ENCODE results near the gene NFATC1.

The NFATC1 gene

GRCh38 chr18:79491081-79491551 is 95.4 kb downstream of the NFATC1 start:
- no peak for ATAC-seq
- TF ChIP-seq SNAI2 (CRISPR knock-in tag; IDR thresholded peaks at IDR 0.05) = no peak
- TF ChIP-seq ISL1 (CRISPR knock-in tag; IDR thresholded peaks at IDR 0.05) = no peak
- TF ChIP-seq ZNF8 (CRISPR knock-in tag; IDR thresholded peaks at IDR 0.05) = no peak
- no peak for TF ChIP-seq TOX (CRISPR knock-in tag; IDR thresholded peaks at IDR 0.05; ENCODE audit: borderline replicate concordance)
- no peak for TF ChIP-seq TCF4 (CRISPR knock-in tag; IDR thresholded peaks at IDR 0.05; ENCODE audit: borderline replicate concordance)
- TF ChIP-seq, protein P1, sequence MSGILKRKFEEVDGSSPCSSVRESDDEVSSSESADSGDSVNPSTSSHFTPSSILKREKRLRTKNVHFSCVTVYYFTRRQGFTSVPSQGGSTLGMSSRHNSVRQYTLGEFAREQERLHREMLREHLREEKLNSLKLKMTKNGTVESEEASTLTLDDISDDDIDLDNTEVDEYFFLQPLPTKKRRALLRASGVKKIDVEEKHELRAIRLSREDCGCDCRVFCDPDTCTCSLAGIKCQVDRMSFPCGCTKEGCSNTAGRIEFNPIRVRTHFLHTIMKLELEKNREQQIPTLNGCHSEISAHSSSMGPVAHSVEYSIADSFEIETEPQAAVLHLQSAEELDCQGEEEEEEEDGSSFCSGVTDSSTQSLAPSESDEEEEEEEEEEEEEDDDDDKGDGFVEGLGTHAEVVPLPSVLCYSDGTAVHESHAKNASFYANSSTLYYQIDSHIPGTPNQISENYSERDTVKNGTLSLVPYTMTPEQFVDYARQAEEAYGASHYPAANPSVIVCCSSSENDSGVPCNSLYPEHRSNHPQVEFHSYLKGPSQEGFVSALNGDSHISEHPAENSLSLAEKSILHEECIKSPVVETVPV (CRISPR knock-in tag; IDR thresholded peaks at IDR 0.05) = no peak
- TF ChIP-seq BACH2 (CRISPR knock-in tag; IDR thresholded peaks at IDR 0.05; ENCODE audit: borderline replicate concordance) = no peak
- TF ChIP-seq PATZ1 (CRISPR knock-in tag; IDR thresholded peaks at IDR 0.05; ENCODE audit: borderline replicate concordance) = no peak
- TF ChIP-seq CSDC2 (CRISPR knock-in tag; IDR thresholded peaks at IDR 0.05) = no peak
- no peak for TF ChIP-seq PPARA (CRISPR knock-in tag; IDR thresholded peaks at IDR 0.05; ENCODE audit: borderline replicate concordance)
- TF ChIP-seq ZC3H10 (CRISPR knock-in tag; IDR thresholded peaks at IDR 0.05) = no peak

DNA sequence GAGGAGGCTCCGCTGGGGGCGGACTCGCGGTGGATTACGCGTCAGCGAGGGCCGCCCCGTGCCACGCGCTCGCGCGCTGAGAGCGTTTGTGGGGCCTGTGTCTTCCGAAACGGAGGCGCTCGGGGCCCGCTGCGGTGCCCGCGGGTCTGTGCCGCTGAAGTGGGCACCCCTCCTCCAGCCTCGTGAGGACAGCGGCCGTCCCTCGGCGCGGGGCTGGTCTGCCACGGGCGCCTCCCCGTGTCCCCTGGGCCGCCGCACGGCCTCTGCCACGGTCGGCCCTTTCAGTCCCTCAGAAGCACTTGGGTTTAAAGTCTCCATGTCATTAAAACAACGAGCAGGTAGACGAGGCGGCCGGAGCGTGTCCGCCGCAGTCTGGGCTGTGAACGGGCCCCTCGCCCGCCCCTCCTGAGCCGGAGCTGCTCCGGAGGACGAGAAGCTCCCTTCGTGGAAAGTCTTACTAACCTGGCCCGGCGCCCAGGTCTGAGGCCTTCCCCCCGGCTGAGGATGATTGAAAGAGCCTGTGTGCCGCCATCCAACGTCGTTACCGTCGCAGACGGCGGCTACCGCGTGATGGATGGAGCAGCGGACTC is 97.6 kb downstream of the NFATC1 start:
- no peak for ATAC-seq
- TF ChIP-seq ZNF8 (CRISPR knock-in tag; IDR thresholded peaks at IDR 0.05) (no peak), CREB5 (CRISPR knock-in tag; IDR thresholded peaks at IDR 0.05; ENCODE audit: low read depth) (no peak), RARB (CRISPR knock-in tag; IDR thresholded peaks at IDR 0.05) (no peak), BACH2 (CRISPR knock-in tag; IDR thresholded peaks at IDR 0.05; ENCODE audit: borderline replicate concordance) (no peak), ZC3H10 (CRISPR knock-in tag; IDR thresholded peaks at IDR 0.05) (no peak), ZFP3 (CRISPR knock-in tag; IDR thresholded peaks at IDR 0.05) (no peak), ARNTL (CRISPR knock-in tag; IDR thresholded peaks at IDR 0.05; ENCODE audit: borderline replicate concordance, low read depth) (no peak), ZNF565 (CRISPR knock-in tag; conservative IDR thresholded peaks at IDR 0.05; ENCODE audit: low read depth) (no peak), ISL1 (CRISPR knock-in tag; IDR thresholded peaks at IDR 0.05) (no peak), ZNF70 (CRISPR knock-in tag; IDR thresholded peaks at IDR 0.05) (no peak), TCF4 (CRISPR knock-in tag; IDR thresholded peaks at IDR 0.05; ENCODE audit: borderline replicate concordance) (no peak), ZFP30 (CRISPR knock-in tag; IDR thresholded peaks at IDR 0.05) (no peak)

- no peak for TF ChIP-seq ZFP3 (CRISPR knock-in tag; IDR thresholded peaks at IDR 0.05)
- no peak for TF ChIP-seq ESRRG (CRISPR knock-in tag; IDR thresholded peaks at IDR 0.05)
- TF ChIP-seq ZFP30 (CRISPR knock-in tag; IDR thresholded peaks at IDR 0.05) = no peak
- TF ChIP-seq CSDC2 (CRISPR knock-in tag; IDR thresholded peaks at IDR 0.05) = no peak
- TF ChIP-seq ZNF565 (CRISPR knock-in tag; conservative IDR thresholded peaks at IDR 0.05; ENCODE audit: low read depth) = no peak
- TF ChIP-seq, protein P1 (CRISPR knock-in tag; IDR thresholded peaks at IDR 0.05) = no peak
- TF ChIP-seq ZNF70 (CRISPR knock-in tag; IDR thresholded peaks at IDR 0.05) = no peak
- ATAC-seq = no peak
Observed at GRCh38 chr18:79493801-79494211, 98.1 kb downstream of the NFATC1 start.

DNA sequence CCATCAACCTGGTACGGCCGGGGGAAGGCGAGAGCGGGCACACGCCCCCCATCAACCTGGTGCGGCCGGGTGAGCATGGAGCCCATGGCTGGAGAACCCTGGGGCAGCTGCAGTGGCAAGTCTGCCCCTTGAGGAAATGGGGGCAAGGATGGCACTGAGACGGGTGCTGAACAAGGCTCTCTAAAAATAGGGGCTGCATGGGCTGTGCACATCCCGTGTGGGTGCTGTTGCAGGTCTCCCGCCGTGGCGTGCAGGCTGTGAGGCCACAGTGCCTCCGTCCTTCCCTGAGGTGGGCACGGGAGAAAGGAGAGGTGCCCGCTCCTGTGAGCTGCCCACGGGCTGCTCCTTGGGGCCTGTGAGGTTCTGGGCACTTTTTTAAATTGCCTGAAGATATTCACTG is 99.2 kb downstream of the NFATC1 start:
- no peak for ATAC-seq
- TF ChIP-seq PATZ1 (CRISPR knock-in tag; IDR thresholded peaks at IDR 0.05; ENCODE audit: borderline replicate concordance) (no peak), ZFP30 (CRISPR knock-in tag; IDR thresholded peaks at IDR 0.05) (no peak), GLIS3 (CRISPR knock-in tag; IDR thresholded peaks at IDR 0.05) (no peak), ZNF8 (CRISPR knock-in tag; IDR thresholded peaks at IDR 0.05) (no peak), TOX (CRISPR knock-in tag; IDR thresholded peaks at IDR 0.05; ENCODE audit: borderline replicate concordance) (no peak), PPARA (CRISPR knock-in tag; IDR thresholded peaks at IDR 0.05; ENCODE audit: borderline replicate concordance) (no peak), ZNF565 (CRISPR knock-in tag; conservative IDR thresholded peaks at IDR 0.05; ENCODE audit: low read depth) (no peak), OSR1 (CRISPR knock-in tag; IDR thresholded peaks at IDR 0.05) (no peak), ARNTL (CRISPR knock-in tag; IDR thresholded peaks at IDR 0.05; ENCODE audit: borderline replicate concordance, low read depth) (no peak), ISL1 (CRISPR knock-in tag; IDR thresholded peaks at IDR 0.05) (no peak)
- TF ChIP-seq, protein P1 (CRISPR knock-in tag; IDR thresholded peaks at IDR 0.05) = no peak
- TF ChIP-seq, protein P2, sequence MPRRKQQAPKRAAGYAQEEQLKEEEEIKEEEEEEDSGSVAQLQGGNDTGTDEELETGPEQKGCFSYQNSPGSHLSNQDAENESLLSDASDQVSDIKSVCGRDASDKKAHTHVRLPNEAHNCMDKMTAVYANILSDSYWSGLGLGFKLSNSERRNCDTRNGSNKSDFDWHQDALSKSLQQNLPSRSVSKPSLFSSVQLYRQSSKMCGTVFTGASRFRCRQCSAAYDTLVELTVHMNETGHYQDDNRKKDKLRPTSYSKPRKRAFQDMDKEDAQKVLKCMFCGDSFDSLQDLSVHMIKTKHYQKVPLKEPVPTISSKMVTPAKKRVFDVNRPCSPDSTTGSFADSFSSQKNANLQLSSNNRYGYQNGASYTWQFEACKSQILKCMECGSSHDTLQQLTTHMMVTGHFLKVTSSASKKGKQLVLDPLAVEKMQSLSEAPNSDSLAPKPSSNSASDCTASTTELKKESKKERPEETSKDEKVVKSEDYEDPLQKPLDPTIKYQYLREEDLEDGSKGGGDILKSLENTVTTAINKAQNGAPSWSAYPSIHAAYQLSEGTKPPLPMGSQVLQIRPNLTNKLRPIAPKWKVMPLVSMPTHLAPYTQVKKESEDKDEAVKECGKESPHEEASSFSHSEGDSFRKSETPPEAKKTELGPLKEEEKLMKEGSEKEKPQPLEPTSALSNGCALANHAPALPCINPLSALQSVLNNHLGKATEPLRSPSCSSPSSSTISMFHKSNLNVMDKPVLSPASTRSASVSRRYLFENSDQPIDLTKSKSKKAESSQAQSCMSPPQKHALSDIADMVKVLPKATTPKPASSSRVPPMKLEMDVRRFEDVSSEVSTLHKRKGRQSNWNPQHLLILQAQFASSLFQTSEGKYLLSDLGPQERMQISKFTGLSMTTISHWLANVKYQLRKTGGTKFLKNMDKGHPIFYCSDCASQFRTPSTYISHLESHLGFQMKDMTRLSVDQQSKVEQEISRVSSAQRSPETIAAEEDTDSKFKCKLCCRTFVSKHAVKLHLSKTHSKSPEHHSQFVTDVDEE (CRISPR knock-in tag; IDR thresholded peaks at IDR 0.05) = no peak
